Hepatocyte (in vitro differentiated cells): ENCODE measurements around the gene EFCAB6.

ENCODE experiments used
- CTCF ChIP-seq: fragments of 200-600 bp; sonication (generic); IDR thresholded peaks from 2 replicates; pipeline ENCODE4 v1.5.1; 2016; ENCODE audit warnings: antibody characterized with exemption, mild to moderate bottlenecking; ENCODE audit not compliant: poor library complexity
- EZH2 ChIP-seq: fragments of 200-600 bp; sonication (generic); IDR thresholded peaks from 2 replicates; pipeline ENCODE4 v1.6.1; 2016; ENCODE audit warnings: antibody characterized with exemption, mild to moderate bottlenecking, borderline replicate concordance

- TF ChIP-seq CTCF (no peak), EZH2 (no peak)
Observed at GRCh38 chr22:43487311-43488030, 324.6 kb downstream of the EFCAB6 start.
